ENCODE measurements around the gene KCNJ9. TPM values are rescaled to one million over a fixed set of nuclear protein-coding genes. Genes with fewer than 3 reads are reported as not detected.
"Not testable (repeated sequence)": the region's sequence is repeated elsewhere in the genome, so short reads cannot be mapped to it uniquely, and the experiment has no call there.

Gene KCNJ9
- total RNA-seq, 1 experiment from 2014 or later: 0.05 TPM

GRCh38 chr1:160048335-160048734 lies 33.0 kb upstream of the KCNJ9 start:
- Histone ChIP-seq H2AFZ (ENCODE audit: low read depth, low read length, poor library complexity, severe bottlenecking) (no peak overlapping the region), H3K27ac (ENCODE audit: low read depth, low read length) (no peak overlapping the region), H3K4me2 (ENCODE audit: low read length) (no peak overlapping the region), H3K9ac (ENCODE audit: low read length) (no peak overlapping the region), H3K27me3 (ENCODE audit: insufficient read depth, low read length) (peaks cover 29% of the 10 kb centered on the region), H3K36me3 (ENCODE audit: control insufficient read depth in 1 of 2, insufficient read depth in 2 of 2, low read length in 2 of 2) (no peaks in the 10 kb centered on the region), H3K9me2 (ENCODE audit: insufficient read depth) (no peaks in the 10 kb centered on the region), H3K9me3 (ENCODE audit: control insufficient read depth in 1 of 2, insufficient read depth in 1 of 2, low read depth in 1 of 2, low read length in 2 of 2) (no peaks in the 10 kb centered on the region), H4K20me1 (ENCODE audit: insufficient read depth) (no peaks in the 10 kb centered on the region), H3K4me3 (replicated peaks in 1 of 2; ENCODE audit: low read depth in 1 of 2, low read length in 2 of 2) (no peak overlapping the region), H3K4me1 (ENCODE audit: control insufficient read depth in 1 of 2, insufficient read depth in 2 of 2, low read length in 2 of 2) (peaks cover 4 to 6% of the 10 kb centered on the region in 2 experiments; a peak in 3 of 4 replicates), H3K79me2 (ENCODE audit: insufficient read depth, low read length) (no peaks in the 10 kb centered on the region)
- intact Hi-C loops (cut with micrococcal nuclease): no loop called here
- no peak for DNase-seq (ENCODE audit: low read depth, low spot score)
- no TSS peak for BruUV-seq (replicated peaks)
- POLR2A ChIA-PET: no interaction called here
- TF ChIP-seq ELF1 (IDR thresholded peaks at IDR 0.05; ENCODE audit: borderline replicate concordance, low read depth) (no peak), EZH2phosphoT487 (IDR thresholded peaks at IDR 0.05; ENCODE audit: borderline replicate concordance) (no peak), SP1 (IDR thresholded peaks at IDR 0.05; ENCODE audit: low read depth) (no peak), TCF7L2 (IDR thresholded peaks at IDR 0.05; ENCODE audit: borderline replicate concordance, extremely low read depth, insufficient read depth, insufficient read length) (no peak), POLR2AphosphoS5 (IDR thresholded peaks at IDR 0.05; ENCODE audit: low read depth, low read length) (no peak), RAD21 (IDR thresholded peaks at IDR 0.05; ENCODE audit: low read depth) (no peak)
- ATAC-seq: no peak
- RAD21 ChIA-PET (ENCODE audit: low non-redundant PET in 1 of 2, low total read pairs in 2 of 2, uncharacterized antibody in 2 of 2, unreplicated experiment in 2 of 2): no interaction called here
- CTCF ChIA-PET: interaction anchor here (1.3 kb wide), 1 partner anchor 10 kb away, joined by 5 read pairs; no protein-coding TSS in a partner anchor

- Histone ChIP-seq H3K9me3 (ENCODE audit: control insufficient read depth in 1 of 2, insufficient read depth in 1 of 2, low read depth in 1 of 2, low read length in 2 of 2) (no peaks in the 10 kb centered on the region), H3K4me1 (ENCODE audit: control insufficient read depth in 1 of 2, insufficient read depth in 2 of 2, low read length in 2 of 2) (peaks cover 4 to 6% of the 10 kb centered on the region in 2 experiments; a peak in 3 of 4 replicates), H4K20me1 (ENCODE audit: insufficient read depth) (no peaks in the 10 kb centered on the region), H2AFZ (ENCODE audit: low read depth, low read length, poor library complexity, severe bottlenecking) (no peak overlapping the region), H3K79me2 (ENCODE audit: insufficient read depth, low read length) (no peaks in the 10 kb centered on the region), H3K27me3 (ENCODE audit: insufficient read depth, low read length) (peaks cover 29% of the 10 kb centered on the region), H3K4me3 (replicated peaks in 1 of 2; ENCODE audit: low read depth in 1 of 2, low read length in 2 of 2) (no peak overlapping the region), H3K36me3 (ENCODE audit: control insufficient read depth in 1 of 2, insufficient read depth in 2 of 2, low read length in 2 of 2) (no peaks in the 10 kb centered on the region), H3K27ac (ENCODE audit: low read depth, low read length) (no peak overlapping the region), H3K9ac (ENCODE audit: low read length) (no peak overlapping the region), H3K4me2 (ENCODE audit: low read length) (no peak overlapping the region), H3K9me2 (ENCODE audit: insufficient read depth) (no peaks in the 10 kb centered on the region)
- ChIA-PET CTCF (interaction anchor here (1.3 to 1.7 kb wide), 2 partner anchors 9 to 30 kb away, joined by 5 read pairs; no protein-coding TSS in a partner anchor), POLR2A (no interaction called here), RAD21 (ENCODE audit: low non-redundant PET in 1 of 2, low total read pairs in 2 of 2, uncharacterized antibody in 2 of 2, unreplicated experiment in 2 of 2) (no interaction called here)
- intact Hi-C loops (cut with micrococcal nuclease): no loop called here
- BruUV-seq (replicated peaks): no TSS peak
- ATAC-seq (no peak), DNase-seq (ENCODE audit: low read depth, low spot score) (no peak)
- TF ChIP-seq JUND (IDR thresholded peaks at IDR 0.05) (no peak), ZNF274 (IDR thresholded peaks at IDR 0.05; ENCODE audit: low read depth, low read length) (no peak), EGR1 (IDR thresholded peaks at IDR 0.05; ENCODE audit: low read depth) (no peak), CEBPB (IDR thresholded peaks at IDR 0.05; ENCODE audit: low read depth) (no peak)
Observed at GRCh38 chr1:160049101-160049500, 32.2 kb upstream of the KCNJ9 start.

- RAD21 ChIA-PET (ENCODE audit: low non-redundant PET in 1 of 2, low total read pairs in 2 of 2, uncharacterized antibody in 2 of 2, unreplicated experiment in 2 of 2); H2AFZ ChIP-seq (ENCODE audit: low read depth, low read length, poor library complexity, severe bottlenecking); H3K9me2 ChIP-seq (ENCODE audit: insufficient read depth); H3K79me2 ChIP-seq (ENCODE audit: insufficient read depth, low read length); H3K9me3 ChIP-seq (ENCODE audit: control insufficient read depth in 1 of 2, insufficient read depth in 1 of 2, low read depth in 1 of 2, low read length in 2 of 2); H4K20me1 ChIP-seq (ENCODE audit: insufficient read depth); H3K4me3 ChIP-seq (replicated peaks in 1 of 2; ENCODE audit: low read depth in 1 of 2, low read length in 2 of 2); POLR2A ChIA-PET; H3K9ac ChIP-seq (ENCODE audit: low read length); ATAC-seq; H3K4me2 ChIP-seq (ENCODE audit: low read length); H3K27ac ChIP-seq (ENCODE audit: low read depth, low read length); BruUV-seq (replicated peaks); intact Hi-C loops (cut with micrococcal nuclease); DNase-seq (ENCODE audit: low read depth, low spot score); H3K36me3 ChIP-seq (ENCODE audit: control insufficient read depth in 1 of 2, insufficient read depth in 2 of 2, low read length in 2 of 2); H3K4me1 ChIP-seq (ENCODE audit: control insufficient read depth in 1 of 2, insufficient read depth in 2 of 2, low read length in 2 of 2): not testable (repeated sequence)
- CTCF ChIA-PET: interaction anchor here (1.7 kb wide), 1 partner anchor 28 kb away, joined by 5 read pairs; no protein-coding TSS in a partner anchor
- H3K27me3 ChIP-seq (ENCODE audit: insufficient read depth, low read length): peaks cover 27% of the 10 kb centered on the region
Observed at GRCh38 chr1:160050182-160050581, 31.2 kb upstream of the KCNJ9 start.
